HCT116 (cell line): ENCODE results near the gene MSRB2. TPM values are rescaled to one million over a fixed set of nuclear protein-coding genes. Genes with fewer than 3 reads are reported as not detected.

Experiments
- ATAC-seq: fragments of 200-7000 bp; cut with Tn5 transposase; 2 replicates; pipeline ENCODE4 v1.9.1; 2020; ENCODE audit warnings: mild to moderate bottlenecking, moderate library complexity
- BruUV-seq: library from RNA; stranded (reverse); fragments of 400-500 nt; replicated peaks from 2 replicates; lab custom pipeline; 2021; lab: Mats Ljungman, UMichigan
- CTCF ChIA-PET: fragments of 300-600 bp; sonication (Branson Sonifier 250); formaldehyde crosslinking; loops from one replicate; lab custom pipeline; 2021; ENCODE audit warnings: antibody characterized with exemption; lab: Charles Lee
- POLR2A ChIA-PET: fragments of 300-600, 350-600 bp; sonication (Branson Sonifier 250); formaldehyde crosslinking; loops from one replicate; lab custom pipeline; 2021; ENCODE audit warnings: antibody characterized with exemption; lab: Charles Lee
- RAD21 ChIA-PET, 2 experiments: fragments of 300-600 bp; sonication (Branson Sonifier 250); formaldehyde crosslinking; loops; one replicate each; lab custom pipeline; 2023; ENCODE audit warnings: low total read pairs in 2 of 2; ENCODE audit not compliant: uncharacterized antibody in 2 of 2, unreplicated experiment in 2 of 2, low non-redundant PET in 1 of 2; lab: Charles Lee
- DNase-seq: peaks from one replicate; pipeline ENCODE4 v3.0.0-alpha.2; 2010; ENCODE audit warnings: low read depth, low spot score
- H2AFZ ChIP-seq: fragments of 200-600 bp; shearing (Covaris generic), sonication (generic); 2 replicates; pipeline ENCODE4 v1.6.1; 2017; ENCODE audit warnings: low read depth, mixed run types, mixed read lengths, antibody characterized with exemption, low read length; ENCODE audit not compliant: poor library complexity, severe bottlenecking
- H3K27ac ChIP-seq: 2 replicates; pipeline ENCODE4 v1.5.1; 2012; ENCODE audit warnings: low read depth, low read length
- H3K27me3 ChIP-seq: fragments of 200-600 bp; sonication (generic); 2 replicates; pipeline ENCODE4 v1.6.1; 2016; ENCODE audit warnings: mixed run types, low read length, mixed read lengths; ENCODE audit not compliant: insufficient read depth
- H3K36me3 ChIP-seq, 2 experiments: fragments of 200-500 bp in 1 of 2; fragments of 200-600 bp in 1 of 2; sonication (Bioruptor generic) in 1 of 2; sonication (generic) in 1 of 2; 2 replicates each; pipeline versions ENCODE4 v1.5.1 to v1.6.1; 2014 to 2016; ENCODE audit warnings: low read length in 2 of 2, inconsistent platforms in 1 of 2, mixed read lengths in 1 of 2, mixed run types in 1 of 2; ENCODE audit not compliant: insufficient read depth in 2 of 2, control insufficient read depth in 1 of 2
- H3K4me1 ChIP-seq, 2 experiments: fragments of 200-600 bp in 1 of 2; sonication (generic) in 1 of 2; 2 replicates each; pipeline versions ENCODE4 v1.5.1 to v1.6.1; 2012 to 2017; ENCODE audit warnings: low read length in 2 of 2, inconsistent platforms in 1 of 2, mild to moderate bottlenecking in 1 of 2, mixed read lengths in 1 of 2, mixed run types in 1 of 2, moderate library complexity in 1 of 2; ENCODE audit not compliant: insufficient read depth in 2 of 2, control insufficient read depth in 1 of 2
- H3K4me2 ChIP-seq: fragments of 200-600 bp; sonication (generic); 2 replicates; pipeline ENCODE4 v1.6.1; 2017; ENCODE audit warnings: mixed run types, low read length, mixed read lengths
- H3K4me3 ChIP-seq, 2 experiments: fragments of 200-600 bp in 1 of 2; sonication (generic) in 1 of 2; replicated peaks in 1 of 2; 2 replicates each; pipeline ENCODE4 v1.5.1; 2011 to 2016; ENCODE audit warnings: low read length in 2 of 2, control low read depth in 1 of 2, low read depth in 1 of 2, mild to moderate bottlenecking in 1 of 2, mixed read lengths in 1 of 2, mixed run types in 1 of 2
- H3K79me2 ChIP-seq: fragments of 200-600 bp; sonication (generic); 2 replicates; pipeline ENCODE4 v1.6.1; 2017; ENCODE audit warnings: mild to moderate bottlenecking, mixed run types, low read length, moderate library complexity, mixed read lengths; ENCODE audit not compliant: insufficient read depth
- H3K9ac ChIP-seq: fragments of 200-600 bp; sonication (generic); 2 replicates; pipeline ENCODE4 v1.6.1; 2016; ENCODE audit warnings: low read length, mixed read lengths
- H3K9me2 ChIP-seq: fragments of 200-600 bp; sonication (generic), shearing (Covaris generic); 2 replicates; pipeline ENCODE4 v1.6.1; 2017; ENCODE audit warnings: mixed run types, mild to moderate bottlenecking, moderate library complexity; ENCODE audit not compliant: insufficient read depth
- H3K9me3 ChIP-seq, 2 experiments: fragments of 200-500 bp in 1 of 2; fragments of 200-600 bp in 1 of 2; sonication (Bioruptor generic) in 1 of 2; sonication (generic) in 1 of 2; 2 replicates each; pipeline ENCODE4 v1.6.1; 2014 to 2017; ENCODE audit warnings: low read length in 2 of 2, mixed read lengths in 2 of 2, inconsistent platforms in 1 of 2, low read depth in 1 of 2, mild to moderate bottlenecking in 1 of 2, mixed run types in 1 of 2, moderate library complexity in 1 of 2; ENCODE audit not compliant: control insufficient read depth in 1 of 2, insufficient read depth in 1 of 2
- H4K20me1 ChIP-seq: fragments of 200-600 bp; sonication (generic), shearing (Covaris generic); 2 replicates; pipeline ENCODE4 v1.6.1; 2017; ENCODE audit warnings: mixed run types, mild to moderate bottlenecking, moderate library complexity; ENCODE audit not compliant: insufficient read depth
- CBX3 ChIP-seq: IDR thresholded peaks from 2 replicates; pipeline ENCODE4 v1.6.1; 2012; ENCODE audit warnings: low read depth
- CEBPB ChIP-seq: IDR thresholded peaks from 2 replicates; pipeline ENCODE4 v1.6.1; 2012; ENCODE audit warnings: low read depth
- EGR1 ChIP-seq: IDR thresholded peaks from 2 replicates; pipeline ENCODE4 v1.6.1; 2012; ENCODE audit warnings: low read depth
- ELF1 ChIP-seq: IDR thresholded peaks from 2 replicates; pipeline ENCODE4 v1.6.1; 2012; ENCODE audit warnings: low read depth, borderline replicate concordance
- EZH2 ChIP-seq: fragments of 200-600 bp; sonication (generic); IDR thresholded peaks from 2 replicates; pipeline ENCODE4 v1.6.1; 2017; ENCODE audit warnings: antibody characterized with exemption, mixed run types
- EZH2phosphoT487 ChIP-seq: fragments of 200-600 bp; IDR thresholded peaks from 2 replicates; pipeline ENCODE4 v1.6.1; 2018; ENCODE audit warnings: antibody characterized with exemption, borderline replicate concordance
- FOSL1 ChIP-seq: IDR thresholded peaks from 2 replicates; pipeline ENCODE4 v1.6.1; 2012; ENCODE audit warnings: low read depth
- JUND ChIP-seq: IDR thresholded peaks from 2 replicates; pipeline ENCODE4 v1.6.1; 2012
- RAD21 ChIP-seq: IDR thresholded peaks from 2 replicates; pipeline ENCODE4 v1.6.1; 2012; ENCODE audit warnings: low read depth, mild to moderate bottlenecking
- SP1 ChIP-seq: IDR thresholded peaks from 2 replicates; pipeline ENCODE4 v1.6.1; 2012; ENCODE audit warnings: low read depth
- SRF ChIP-seq: IDR thresholded peaks from 2 replicates; pipeline ENCODE4 v1.6.1; 2012; ENCODE audit warnings: low read depth
- TCF7L2 ChIP-seq: IDR thresholded peaks from 2 replicates; pipeline ENCODE4 v1.7.0; 2011; ENCODE audit warnings: borderline replicate concordance, inconsistent platforms; ENCODE audit not compliant: insufficient read depth, insufficient read length; ENCODE audit errors: extremely low read depth
- ZNF274 ChIP-seq: fragments of 200-500 bp; sonication (Bioruptor generic); IDR thresholded peaks from 2 replicates; pipeline ENCODE4 v1.6.1; 2014; ENCODE audit warnings: mild to moderate bottlenecking, low read depth, low read length, inconsistent platforms
- intact Hi-C: fragments of 100-400 bp; cut with micrococcal nuclease; formaldehyde crosslinking; loops from 2 replicates; pipeline ENCODE4 v1.10.0; 2022
- total RNA-seq: library from RNA; stranded (reverse); gene quantifications from one replicate; pipeline ENCODE4 v1.2.1, GENCODE V29; 2021; ENCODE audit not compliant: unreplicated experiment
- TF ChIP-seq, protein P1 (sequence below): IDR thresholded peaks from 2 replicates; pipeline ENCODE4 v1.6.1; 2012; ENCODE audit warnings: low read depth
- TF ChIP-seq, protein P2 (sequence below), 3 experiments: fragments of 200-600 bp in 1 of 3; sonication (generic) in 1 of 3; IDR thresholded peaks in 2 of 3; conservative IDR thresholded peaks in 1 of 3; 2 replicates each; pipeline ENCODE4 v1.5.1; 2012 to 2017; ENCODE audit warnings: low read depth in 2 of 3, low read length in 2 of 3, antibody characterized with exemption in 1 of 3, borderline replicate concordance in 1 of 3, control low read depth in 1 of 3, mild to moderate bottlenecking in 1 of 3, mixed read lengths in 1 of 3, mixed run types in 1 of 3, moderate library complexity in 1 of 3; ENCODE audit not compliant: insufficient read depth in 1 of 3
- TF ChIP-seq, protein P3 (sequence below): IDR thresholded peaks from 2 replicates; pipeline ENCODE4 v1.6.1; 2012
- TF ChIP-seq, protein P4 (sequence below): IDR thresholded peaks from 2 replicates; pipeline ENCODE4 v1.6.1; 2011; ENCODE audit warnings: mild to moderate bottlenecking, low read length, moderate library complexity; ENCODE audit not compliant: insufficient replicate concordance; ENCODE audit errors: extremely low read depth

MSRB2 gene
- total RNA-seq, 1 experiment from 2014 or later: 13.6 TPM

DNA sequence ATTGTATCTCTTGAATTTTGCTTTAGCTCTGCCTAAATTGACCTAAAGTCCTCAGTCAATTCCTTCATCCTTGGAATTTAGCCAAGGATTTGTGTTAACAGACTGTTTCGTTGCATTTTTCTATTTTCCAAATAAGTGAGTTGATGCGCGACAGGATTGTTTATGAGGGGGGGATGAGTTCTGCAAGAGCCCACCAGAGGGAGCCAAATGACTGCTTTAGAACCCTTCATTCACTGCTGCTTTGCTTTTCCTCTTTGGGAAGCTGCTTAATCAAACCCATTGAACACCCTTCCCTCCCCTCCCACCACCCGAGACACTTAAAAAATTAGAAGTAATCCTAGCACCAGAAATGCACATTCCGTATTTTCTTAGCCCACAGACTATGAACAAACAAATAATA is 63.0 kb downstream of the MSRB2 start:
- RAD21 ChIA-PET: interaction anchor here (0.5 to 0.9 kb wide), 4 partner anchors 125 to 190 kb away, joined by 3 to 4 read pairs (median 4); no protein-coding TSS in a partner anchor
- Histone ChIP-seq H4K20me1 (no peaks in the 10 kb centered on the region), H3K36me3 (no peaks in the 10 kb centered on the region), H3K27me3 (peaks cover 4% of the 10 kb centered on the region; the same call in 1 of the 2 replicates), H3K9ac (no peak overlapping the region), H3K79me2 (no peaks in the 10 kb centered on the region), H3K4me1 (peaks cover 0 to 10% of the 10 kb centered on the region in 2 experiments; a peak in 2 of 4 replicates), H3K27ac (no peak overlapping the region), H3K9me2 (no peaks in the 10 kb centered on the region), H2AFZ (peak overlapping the region; percentile 1), H3K4me2 (peak overlapping the region; percentile 30), H3K4me3 (no peak overlapping the region), H3K9me3 (no peaks in the 10 kb centered on the region)
- POLR2A ChIA-PET: no interaction called here
- DNase-seq (peak; percentile 47), ATAC-seq (peak; percentile 92)
- TF ChIP-seq CBX3 (no peak), TCF7L2 (no peak), SP1 (no peak), SRF (no peak), RAD21 (peak; percentile 85), JUND (0 out of 2 replicates have a peak, but pooled peaks have one; percentile 7), EGR1 (no peak), FOSL1 (no peak), ELF1 (no peak), ZNF274 (no peak), EZH2phosphoT487 (no peak), EZH2 (no peak), CEBPB (0 out of 2 replicates have a peak, but pooled peaks have one; percentile 2)
- TF ChIP-seq, protein P1, sequence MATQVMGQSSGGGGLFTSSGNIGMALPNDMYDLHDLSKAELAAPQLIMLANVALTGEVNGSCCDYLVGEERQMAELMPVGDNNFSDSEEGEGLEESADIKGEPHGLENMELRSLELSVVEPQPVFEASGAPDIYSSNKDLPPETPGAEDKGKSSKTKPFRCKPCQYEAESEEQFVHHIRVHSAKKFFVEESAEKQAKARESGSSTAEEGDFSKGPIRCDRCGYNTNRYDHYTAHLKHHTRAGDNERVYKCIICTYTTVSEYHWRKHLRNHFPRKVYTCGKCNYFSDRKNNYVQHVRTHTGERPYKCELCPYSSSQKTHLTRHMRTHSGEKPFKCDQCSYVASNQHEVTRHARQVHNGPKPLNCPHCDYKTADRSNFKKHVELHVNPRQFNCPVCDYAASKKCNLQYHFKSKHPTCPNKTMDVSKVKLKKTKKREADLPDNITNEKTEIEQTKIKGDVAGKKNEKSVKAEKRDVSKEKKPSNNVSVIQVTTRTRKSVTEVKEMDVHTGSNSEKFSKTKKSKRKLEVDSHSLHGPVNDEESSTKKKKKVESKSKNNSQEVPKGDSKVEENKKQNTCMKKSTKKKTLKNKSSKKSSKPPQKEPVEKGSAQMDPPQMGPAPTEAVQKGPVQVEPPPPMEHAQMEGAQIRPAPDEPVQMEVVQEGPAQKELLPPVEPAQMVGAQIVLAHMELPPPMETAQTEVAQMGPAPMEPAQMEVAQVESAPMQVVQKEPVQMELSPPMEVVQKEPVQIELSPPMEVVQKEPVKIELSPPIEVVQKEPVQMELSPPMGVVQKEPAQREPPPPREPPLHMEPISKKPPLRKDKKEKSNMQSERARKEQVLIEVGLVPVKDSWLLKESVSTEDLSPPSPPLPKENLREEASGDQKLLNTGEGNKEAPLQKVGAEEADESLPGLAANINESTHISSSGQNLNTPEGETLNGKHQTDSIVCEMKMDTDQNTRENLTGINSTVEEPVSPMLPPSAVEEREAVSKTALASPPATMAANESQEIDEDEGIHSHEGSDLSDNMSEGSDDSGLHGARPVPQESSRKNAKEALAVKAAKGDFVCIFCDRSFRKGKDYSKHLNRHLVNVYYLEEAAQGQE: no peak
- TF ChIP-seq, protein P2, sequence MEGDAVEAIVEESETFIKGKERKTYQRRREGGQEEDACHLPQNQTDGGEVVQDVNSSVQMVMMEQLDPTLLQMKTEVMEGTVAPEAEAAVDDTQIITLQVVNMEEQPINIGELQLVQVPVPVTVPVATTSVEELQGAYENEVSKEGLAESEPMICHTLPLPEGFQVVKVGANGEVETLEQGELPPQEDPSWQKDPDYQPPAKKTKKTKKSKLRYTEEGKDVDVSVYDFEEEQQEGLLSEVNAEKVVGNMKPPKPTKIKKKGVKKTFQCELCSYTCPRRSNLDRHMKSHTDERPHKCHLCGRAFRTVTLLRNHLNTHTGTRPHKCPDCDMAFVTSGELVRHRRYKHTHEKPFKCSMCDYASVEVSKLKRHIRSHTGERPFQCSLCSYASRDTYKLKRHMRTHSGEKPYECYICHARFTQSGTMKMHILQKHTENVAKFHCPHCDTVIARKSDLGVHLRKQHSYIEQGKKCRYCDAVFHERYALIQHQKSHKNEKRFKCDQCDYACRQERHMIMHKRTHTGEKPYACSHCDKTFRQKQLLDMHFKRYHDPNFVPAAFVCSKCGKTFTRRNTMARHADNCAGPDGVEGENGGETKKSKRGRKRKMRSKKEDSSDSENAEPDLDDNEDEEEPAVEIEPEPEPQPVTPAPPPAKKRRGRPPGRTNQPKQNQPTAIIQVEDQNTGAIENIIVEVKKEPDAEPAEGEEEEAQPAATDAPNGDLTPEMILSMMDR (IDR thresholded peaks at IDR 0.05 in 2 of 3, conservative IDR thresholded peaks at IDR 0.05 in 1 of 3; ENCODE audit: borderline replicate concordance in 1 of 3, insufficient read depth in 1 of 3, low read depth in 2 of 3, low read length in 2 of 3): peak; percentile 71 to 84 (median 83)
- TF ChIP-seq, protein P3, sequence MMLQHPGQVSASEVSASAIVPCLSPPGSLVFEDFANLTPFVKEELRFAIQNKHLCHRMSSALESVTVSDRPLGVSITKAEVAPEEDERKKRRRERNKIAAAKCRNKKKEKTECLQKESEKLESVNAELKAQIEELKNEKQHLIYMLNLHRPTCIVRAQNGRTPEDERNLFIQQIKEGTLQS: no peak
- TF ChIP-seq, protein P4, sequence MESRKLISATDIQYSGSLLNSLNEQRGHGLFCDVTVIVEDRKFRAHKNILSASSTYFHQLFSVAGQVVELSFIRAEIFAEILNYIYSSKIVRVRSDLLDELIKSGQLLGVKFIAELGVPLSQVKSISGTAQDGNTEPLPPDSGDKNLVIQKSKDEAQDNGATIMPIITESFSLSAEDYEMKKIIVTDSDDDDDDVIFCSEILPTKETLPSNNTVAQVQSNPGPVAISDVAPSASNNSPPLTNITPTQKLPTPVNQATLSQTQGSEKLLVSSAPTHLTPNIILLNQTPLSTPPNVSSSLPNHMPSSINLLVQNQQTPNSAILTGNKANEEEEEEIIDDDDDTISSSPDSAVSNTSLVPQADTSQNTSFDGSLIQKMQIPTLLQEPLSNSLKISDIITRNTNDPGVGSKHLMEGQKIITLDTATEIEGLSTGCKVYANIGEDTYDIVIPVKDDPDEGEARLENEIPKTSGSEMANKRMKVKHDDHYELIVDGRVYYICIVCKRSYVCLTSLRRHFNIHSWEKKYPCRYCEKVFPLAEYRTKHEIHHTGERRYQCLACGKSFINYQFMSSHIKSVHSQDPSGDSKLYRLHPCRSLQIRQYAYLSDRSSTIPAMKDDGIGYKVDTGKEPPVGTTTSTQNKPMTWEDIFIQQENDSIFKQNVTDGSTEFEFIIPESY: no peak
- CTCF ChIA-PET: interaction anchor here (0.5 to 4.8 kb wide), 16 partner anchors 9 to 1399 kb away, joined by 3 to 78 read pairs (median 4); no protein-coding TSS in a partner anchor
- intact Hi-C loops: loop anchor here (1.0 to 10.0 kb wide), 10 partner anchors 131 to 1398 kb away; no protein-coding TSS in a partner anchor
- no TSS peak for BruUV-seq
